GM18909 (cell line): ENCODE results near the gene RXFP3.
A peak's percentile ranks its signal among the peaks of the same experiment; 100 is the strongest.
"Not testable (repeated sequence)": the region's sequence is repeated elsewhere in the genome, so short reads cannot be mapped to it uniquely, and the experiment has no call there.

Source experiments
- ATAC-seq: cut with Tn5 transposase; IDR thresholded peaks from one replicate; pipeline ENCODE4 v1.9.1; 2021; ENCODE audit warnings: mild to moderate bottlenecking; ENCODE audit not compliant: unreplicated experiment, poor library complexity

The RXFP3 gene

DNA sequence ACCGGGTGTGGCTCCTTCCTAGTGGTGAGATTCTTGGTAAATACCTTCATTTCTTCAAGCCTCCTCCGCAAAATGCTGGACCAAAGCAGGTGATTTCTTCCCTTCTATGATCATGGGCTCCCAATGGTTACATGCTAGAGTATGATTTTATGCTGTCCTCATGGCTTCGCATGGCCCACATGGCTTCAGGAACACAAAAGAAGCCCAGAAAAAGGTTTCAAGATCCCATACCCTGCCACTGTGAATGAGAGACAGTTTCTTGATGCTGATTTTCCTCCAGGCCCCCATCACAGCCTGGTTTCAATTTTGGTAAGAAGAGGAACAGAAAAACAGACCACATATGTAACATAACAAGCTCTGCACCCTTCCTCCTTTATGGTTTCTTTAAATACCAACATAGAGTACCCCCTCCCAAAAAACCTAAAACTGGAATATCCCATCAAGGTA is 2.4 kb upstream of the RXFP3 start:
- peak; percentile 83 for ATAC-seq

DNA sequence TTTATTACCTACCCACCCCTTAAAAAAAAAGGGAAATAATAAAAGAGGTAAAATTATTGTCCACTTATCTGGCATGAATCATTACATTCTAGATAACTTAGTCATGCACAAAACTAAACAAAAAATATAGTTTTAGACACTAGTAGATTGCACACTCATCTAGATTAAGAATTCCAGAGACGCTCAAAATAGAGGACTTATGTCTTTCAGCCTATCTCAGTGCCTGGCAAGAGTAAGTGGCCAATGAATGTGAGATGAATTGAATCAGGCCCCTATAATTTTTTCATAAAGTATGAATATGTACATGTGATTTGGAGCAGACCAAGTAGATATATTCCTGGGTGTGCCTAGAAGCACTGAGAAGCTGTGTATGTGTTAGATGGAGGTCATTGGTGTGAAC is 2.0 kb upstream of the RXFP3 start:
- ATAC-seq = peak; percentile 33

DNA sequence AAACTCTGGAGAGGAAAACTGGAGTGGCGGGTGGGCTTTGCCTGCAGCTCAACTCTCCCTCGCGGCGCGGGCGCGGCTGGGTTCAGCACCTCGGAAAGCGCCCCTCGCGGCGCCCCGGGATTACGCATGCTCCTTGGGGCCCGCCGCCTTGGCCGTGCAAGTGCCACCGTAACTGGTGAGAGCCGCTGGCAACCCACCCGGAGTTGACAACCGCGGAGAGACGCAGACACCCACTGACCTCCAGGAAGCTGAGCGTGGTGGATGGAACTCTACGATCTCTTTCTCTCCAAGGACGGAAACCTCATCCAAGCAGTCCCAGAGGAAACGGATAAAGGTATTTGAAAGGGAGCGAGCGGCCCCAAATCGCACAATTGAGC is 194 bp upstream of the RXFP3 start:
- peak; percentile 47 for ATAC-seq

DNA sequence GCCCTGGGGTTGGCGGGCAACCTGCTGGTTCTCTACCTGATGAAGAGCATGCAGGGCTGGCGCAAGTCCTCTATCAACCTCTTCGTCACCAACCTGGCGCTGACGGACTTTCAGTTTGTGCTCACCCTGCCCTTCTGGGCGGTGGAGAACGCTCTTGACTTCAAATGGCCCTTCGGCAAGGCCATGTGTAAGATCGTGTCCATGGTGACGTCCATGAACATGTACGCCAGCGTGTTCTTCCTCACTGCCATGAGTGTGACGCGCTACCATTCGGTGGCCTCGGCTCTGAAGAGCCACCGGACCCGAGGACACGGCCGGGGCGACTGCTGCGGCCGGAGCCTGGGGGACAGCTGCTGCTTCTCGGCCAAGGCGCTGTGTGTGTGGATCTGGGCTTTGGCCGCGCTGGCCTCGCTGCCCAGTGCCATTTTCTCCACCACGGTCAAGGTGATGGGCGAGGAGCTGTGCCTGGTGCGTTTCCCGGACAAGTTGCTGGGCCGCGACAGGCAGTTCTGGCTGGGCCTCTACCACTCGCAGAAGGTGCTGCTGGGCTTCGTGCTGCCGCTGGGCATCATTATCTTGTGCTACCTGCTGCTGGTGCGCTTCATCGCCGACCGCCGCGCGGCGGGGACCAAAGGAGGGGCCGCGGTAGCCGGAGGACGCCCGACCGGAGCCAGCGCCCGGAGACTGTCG is 976 bp downstream of the RXFP3 start:
- no peak for ATAC-seq

GRCh38 chr5:33937707-33938506 is 1.7 kb downstream of the RXFP3 start:
- ATAC-seq = no peak

DNA sequence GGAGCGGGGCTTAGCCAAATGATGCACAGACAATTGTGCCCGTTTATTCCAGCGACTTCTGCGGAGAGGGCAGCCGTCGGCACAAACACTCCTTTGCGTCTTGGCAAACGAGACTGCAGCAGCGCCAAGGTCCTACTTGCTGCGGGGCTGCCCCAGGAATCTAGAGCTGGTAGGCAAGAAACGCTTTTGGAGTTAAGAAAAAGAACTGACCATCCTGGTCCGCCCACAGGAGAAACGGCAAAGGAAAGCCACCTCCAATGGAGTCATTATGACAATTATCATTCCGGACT is 2.3 kb downstream of the RXFP3 start:
- no peak for ATAC-seq

GRCh38 chr5:33938881-33939280 is 2.7 kb downstream of the RXFP3 start:
- ATAC-seq = no peak

DNA sequence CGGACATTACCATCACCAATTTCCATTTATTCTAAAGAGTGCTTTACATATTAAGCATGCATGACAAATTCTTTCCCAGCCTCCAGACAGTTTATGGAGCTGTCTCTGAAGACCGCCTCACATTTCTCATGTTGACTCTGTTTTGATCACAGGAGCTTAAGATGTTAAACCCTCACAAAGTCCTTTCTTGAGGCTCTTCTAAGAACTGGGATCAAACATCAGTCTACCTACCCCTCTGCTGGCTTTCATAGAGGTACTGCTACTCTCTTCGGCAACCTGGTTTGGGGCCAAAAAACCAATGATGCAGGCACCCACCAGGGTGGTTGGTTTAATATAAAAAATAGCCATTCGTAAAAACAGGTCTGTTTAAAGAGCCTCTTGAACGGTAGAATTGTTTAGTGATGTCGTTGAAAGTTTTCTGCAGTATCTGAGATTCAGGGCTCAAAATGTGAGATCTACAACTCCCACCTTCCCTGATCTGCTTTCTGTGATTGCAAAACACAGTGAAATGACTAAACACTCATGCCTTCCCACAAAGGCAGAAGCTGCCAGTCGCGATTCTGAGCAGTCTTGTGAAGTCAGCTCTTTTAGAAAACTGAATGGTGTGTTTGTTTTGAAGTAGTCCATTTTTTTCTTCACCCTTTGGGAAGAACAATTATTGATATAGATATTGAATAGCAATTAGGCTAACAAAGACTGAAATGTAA is 3.5 kb downstream of the RXFP3 start:
- ATAC-seq = no peak

DNA sequence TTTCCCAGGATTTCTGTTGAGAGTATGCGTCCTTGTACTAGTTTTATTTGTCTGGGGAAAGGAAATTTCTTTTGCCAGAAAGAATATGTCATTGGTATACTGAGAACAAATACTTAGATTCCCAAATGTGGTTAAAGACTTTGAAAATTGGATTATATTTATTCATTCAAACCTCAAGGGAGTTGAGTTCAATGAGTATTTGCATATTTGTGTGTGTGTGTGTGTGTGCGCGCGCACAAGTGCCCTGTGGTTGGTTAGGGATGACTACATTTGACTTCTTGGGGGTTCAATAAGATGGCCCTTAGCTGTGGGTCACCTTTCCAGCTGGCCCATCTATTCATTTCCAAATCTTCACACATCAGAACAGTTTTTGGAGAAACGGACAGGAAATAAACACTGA is 4.9 kb downstream of the RXFP3 start:
- no peak for ATAC-seq

- no peak for ATAC-seq
These were observed 8.5 kb downstream of the RXFP3 start for GRCh38 chr5:33944543-33945132.

- not testable (repeated sequence) for ATAC-seq
These were observed 16.0 kb downstream of the RXFP3 start for GRCh38 chr5:33952175-33952574.

GRCh38 chr5:33957577-33958150 is 21.5 kb downstream of the RXFP3 start:
- no peak for ATAC-seq

DNA sequence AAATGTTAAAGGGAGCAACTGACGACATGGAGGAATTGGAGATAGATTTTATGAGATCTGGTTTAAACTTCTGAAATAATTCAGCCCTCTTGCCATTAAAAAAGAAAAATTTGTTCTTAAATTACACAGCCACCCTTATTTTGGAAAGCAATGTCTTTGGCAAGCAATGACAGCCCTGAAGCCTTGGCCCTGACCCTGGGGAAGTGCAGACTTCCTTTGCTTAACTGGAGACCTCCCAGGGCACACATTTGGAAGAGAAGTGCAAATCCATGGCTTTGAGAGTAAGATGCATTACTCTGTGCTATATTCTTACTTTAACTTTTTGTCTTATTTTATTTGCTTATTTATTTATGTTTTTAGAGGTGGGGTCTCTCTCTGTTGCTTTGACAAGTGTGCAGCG is 22.0 kb downstream of the RXFP3 start:
- no peak for ATAC-seq

DNA sequence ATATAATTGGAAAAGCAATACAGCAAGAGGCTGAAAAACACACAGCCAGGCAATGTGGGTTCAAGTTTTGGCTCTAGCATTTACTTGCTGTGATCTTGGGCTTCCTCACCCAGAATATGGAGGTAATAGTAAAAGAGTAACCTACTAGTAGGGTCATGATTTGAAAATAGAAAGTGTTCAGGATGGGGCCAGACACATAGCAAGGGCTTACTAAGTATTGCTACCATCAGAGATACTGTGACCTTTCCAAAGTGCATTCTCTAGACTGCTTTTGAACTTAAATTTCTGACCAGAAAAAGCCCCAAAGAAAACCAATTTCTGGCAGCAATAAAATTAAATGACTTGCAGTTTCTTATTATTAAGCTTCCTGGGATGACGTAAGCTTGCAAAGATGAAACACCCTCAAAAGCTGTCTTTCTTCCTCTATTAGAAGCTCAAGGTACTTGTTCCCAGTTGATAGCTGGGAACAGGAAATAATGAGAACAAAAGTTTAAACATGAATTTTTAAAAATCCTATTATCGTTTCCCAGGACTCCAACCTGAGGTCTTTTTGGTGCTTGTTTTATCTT is 28.0 kb downstream of the RXFP3 start:
- ATAC-seq = peak; percentile 52

DNA sequence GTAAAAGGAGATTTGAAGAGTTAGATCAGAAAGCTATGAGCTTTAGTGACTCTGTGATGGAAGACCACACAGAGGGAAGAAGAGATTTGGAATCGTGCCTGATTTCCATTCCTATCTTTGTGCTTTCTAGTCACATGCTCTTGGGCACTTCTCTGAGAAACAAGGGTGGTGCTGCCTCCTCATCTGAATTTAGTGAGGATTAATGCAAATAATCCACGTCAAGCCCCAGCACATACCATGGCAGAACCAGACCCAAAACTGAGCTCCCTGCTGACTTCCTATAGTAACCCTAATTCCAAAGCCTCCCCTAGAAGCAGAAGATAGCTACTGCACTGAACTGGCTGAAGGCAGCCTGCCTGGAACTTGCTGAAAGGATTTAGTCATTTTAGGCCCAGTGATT is 30.6 kb downstream of the RXFP3 start:
- ATAC-seq = no peak

DNA sequence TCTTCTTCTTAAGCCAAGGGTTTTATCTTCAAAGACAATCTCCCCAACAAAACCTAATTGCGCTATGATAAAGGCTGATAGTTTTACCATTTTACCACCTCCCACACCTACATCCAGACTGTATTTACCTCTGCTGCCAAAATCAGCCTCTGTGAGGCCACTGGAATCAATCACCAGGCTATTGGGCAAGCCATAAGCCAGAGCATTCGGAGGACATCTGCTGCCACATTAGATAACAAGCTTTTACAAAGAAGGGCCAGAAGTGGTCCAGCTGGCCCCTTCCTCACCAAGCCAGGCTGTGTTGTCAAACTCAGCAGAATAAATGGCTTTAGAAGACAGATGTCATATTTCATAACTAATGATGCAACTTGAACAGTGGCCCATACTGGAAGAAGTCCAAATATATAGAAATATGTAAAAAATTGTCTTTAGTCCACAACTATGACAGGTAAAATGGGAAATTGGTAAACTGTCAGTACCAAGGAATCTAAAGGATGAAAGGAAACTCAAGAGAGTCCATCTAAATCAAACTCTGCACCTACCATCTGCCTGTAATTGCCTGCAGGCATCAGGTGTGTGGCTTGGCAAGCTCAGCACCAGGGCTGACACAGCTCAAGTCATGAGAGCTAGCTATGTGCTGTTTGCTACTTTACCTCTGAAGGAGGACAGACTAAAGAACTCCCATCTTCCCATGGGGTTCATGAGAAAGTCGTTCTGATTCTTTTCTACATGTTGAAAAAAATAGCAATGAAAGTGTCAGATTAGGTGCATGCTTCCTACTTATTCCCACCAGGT is 32.2 kb downstream of the RXFP3 start:
- no peak for ATAC-seq

GRCh38 chr5:33969572-33970452 is 33.6 kb downstream of the RXFP3 start:
- ATAC-seq = peak; percentile 79

- ATAC-seq = no peak
These were observed 37.1 kb downstream of the RXFP3 start for GRCh38 chr5:33973271-33973670.

GRCh38 chr5:33975852-33976251 is 39.7 kb downstream of the RXFP3 start:
- ATAC-seq = no peak
